Keratinocyte (primary cell): ENCODE data around the gene CSTF2T. TPM values are rescaled to one million over a fixed set of nuclear protein-coding genes. Genes with fewer than 3 reads are reported as not detected.

Experiments used
- DNase-seq: peaks from one replicate; pipeline ENCODE4 v3.0.0-alpha.2; 2011; ENCODE audit warnings: low read depth, missing footprints, low spot score
- FAIRE-seq: peaks from 2 replicates; lab custom pipeline; 2011; peaks lifted over from hg19 to GRCh38; lab: Jason Lieb, UNC
- H2AFZ ChIP-seq: 2 replicates; pipeline ENCODE4 v1.6.0; 2012; ENCODE audit warnings: low read length, control low read depth, inconsistent platforms; ENCODE audit not compliant: control insufficient read depth
- H3K27ac ChIP-seq: 2 replicates; pipeline ENCODE4 v1.5.1; 2011; ENCODE audit warnings: low read length; ENCODE audit not compliant: control insufficient read depth, insufficient read depth
- H3K27me3 ChIP-seq: 3 replicates; pipeline ENCODE4 v1.6.0; 2011; ENCODE audit warnings: low read length; ENCODE audit not compliant: control insufficient read depth, insufficient read depth; ENCODE audit errors: extremely low read depth
- H3K36me3 ChIP-seq, 2 experiments: 2 replicates in 1 of 2; 3 replicates in 1 of 2; pipeline ENCODE4 v1.5.1; 2011; ENCODE audit warnings: low read length in 2 of 2, mild to moderate bottlenecking in 1 of 2; ENCODE audit not compliant: control insufficient read depth in 2 of 2, insufficient read depth in 2 of 2; ENCODE audit errors: extremely low read depth in 1 of 2
- H3K4me1 ChIP-seq: 3 replicates; pipeline ENCODE4 v1.5.1; 2011; ENCODE audit warnings: low read length; ENCODE audit not compliant: control insufficient read depth, insufficient read depth; ENCODE audit errors: extremely low read depth
- H3K4me2 ChIP-seq: 3 replicates; pipeline ENCODE4 v1.6.0; 2011; ENCODE audit warnings: low read depth, low read length; ENCODE audit not compliant: control insufficient read depth, insufficient read depth; ENCODE audit errors: extremely low read depth
- H3K4me3 ChIP-seq, 3 experiments: fragments of 200-600 bp in 1 of 3; sonication (generic) in 1 of 3; 2 replicates in 2 of 3; 3 replicates in 1 of 3; pipeline ENCODE4 v1.5.1; 2011 to 2016; ENCODE audit warnings: low read length in 3 of 3, mild to moderate bottlenecking in 3 of 3, control low read depth in 2 of 3, inconsistent platforms in 1 of 3, low read depth in 1 of 3, mixed read lengths in 1 of 3, mixed run types in 1 of 3, moderate library complexity in 1 of 3; ENCODE audit not compliant: control insufficient read depth in 2 of 3, insufficient read depth in 2 of 3; ENCODE audit errors: extremely low read depth in 1 of 3
- H3K79me2 ChIP-seq: 2 replicates; pipeline ENCODE4 v1.6.0; 2012; ENCODE audit warnings: low read length; ENCODE audit not compliant: control insufficient read depth, insufficient read depth
- H3K9ac ChIP-seq: 3 replicates; pipeline ENCODE4 v1.6.0; 2011; ENCODE audit warnings: low read length; ENCODE audit not compliant: control insufficient read depth, insufficient read depth; ENCODE audit errors: extremely low read depth
- H3K9me1 ChIP-seq: 3 replicates; pipeline ENCODE4 v1.6.0; 2011; ENCODE audit warnings: low read length; ENCODE audit not compliant: control insufficient read depth, insufficient read depth; ENCODE audit errors: extremely low read depth
- H3K9me3 ChIP-seq: 2 replicates; pipeline ENCODE4 v1.5.1; 2012; ENCODE audit warnings: low read depth, low read length; ENCODE audit not compliant: control insufficient read depth
- H4K20me1 ChIP-seq: 3 replicates; pipeline ENCODE4 v1.6.0; 2011; ENCODE audit warnings: low read length; ENCODE audit not compliant: control insufficient read depth, insufficient read depth; ENCODE audit errors: extremely low read depth
- CTCF ChIP-seq, 3 experiments: IDR thresholded peaks in 1 of 3; conservative IDR thresholded peaks in 1 of 3; optimal IDR thresholded peaks in 1 of 3; 2 replicates in 2 of 3; 3 replicates in 1 of 3; pipeline versions ENCODE3 to v1.5.1; 2011; ENCODE audit warnings: low read length in 3 of 3, mild to moderate bottlenecking in 3 of 3, moderate library complexity in 2 of 3, control low read depth in 1 of 3, inconsistent platforms in 1 of 3; ENCODE audit not compliant: insufficient read depth in 2 of 3; ENCODE audit errors: extremely low read depth in 1 of 3
- EZH2 ChIP-seq: IDR thresholded peaks from one replicate; pipeline ENCODE4 v1.6.1; 2012; ENCODE audit warnings: inconsistent platforms, mild to moderate bottlenecking, low read length, moderate library complexity
- dilution Hi-C: fragments of 300-500 bp; cut with MboI; formaldehyde crosslinking; loops from one replicate; pipeline ENCODE4 v1.7.0; 2020; ENCODE audit warnings: low sequenced_read_pairs; ENCODE audit not compliant: extremely low pct_ligation_motif_present
- polyA plus RNA-seq, 5 experiments: library from polyadenylated mRNA; depleted of rRNA in 3 of 5; stranded (reverse) in 3 of 5; stranded (forward) in 1 of 5; unstranded in 1 of 5; fragments of >200 nt; gene quantifications; 1 replicate in 1 of 5; 2 replicates in 3 of 5; 3 replicates in 1 of 5; pipeline versions ENCODE4 v1.2.1 to v1.2.3, GENCODE V29; 2011 to 2012; ENCODE audit warnings: missing spikeins in 2 of 5, low read depth in 1 of 5, low replicate concordance in 1 of 5

Gene CSTF2T
- polyA plus RNA-seq, 1 donor (not counting 4 experiments of a cell fraction or from before 2014, with no cell fraction given) = 10.8 TPM

- Histone ChIP-seq H3K4me2 (no peak overlapping the region), H3K36me3 (no peaks in the 10 kb centered on the region), H3K27ac (no peak overlapping the region), H4K20me1 (no peaks in the 10 kb centered on the region), H3K9ac (no peak overlapping the region), H3K4me3 (no peak overlapping the region), H3K27me3 (no peaks in the 10 kb centered on the region), H2AFZ (no peak overlapping the region), H3K4me1 (no peaks in the 10 kb centered on the region), H3K9me3 (no peaks in the 10 kb centered on the region), H3K9me1 (no peaks in the 10 kb centered on the region), H3K79me2 (no peaks in the 10 kb centered on the region)
- no peak for TF ChIP-seq EZH2
- TF ChIP-seq CTCF (optimal IDR thresholded peaks at IDR 0.05 in 1 of 3, IDR thresholded peaks at IDR 0.05 in 1 of 3, conservative IDR thresholded peaks at IDR 0.05 in 1 of 3; ENCODE audit: extremely low read depth in 1 of 3, insufficient read depth in 2 of 3, low read length in 3 of 3) = no peak
- FAIRE-seq (no peak), DNase-seq (no peak)
- dilution Hi-C loops = no loop called here
These were observed 10.1 kb upstream of the CSTF2T start for GRCh38 chr10:51709324-51709972.

GRCh38 chr10:51708609-51709008 is 9.2 kb upstream of the CSTF2T start:
- no peaks in the 10 kb centered on the region for H3K9me3 ChIP-seq
- H3K27ac ChIP-seq = no peak overlapping the region
- no peak overlapping the region for H3K4me3 ChIP-seq
- DNase-seq (no peak), FAIRE-seq (no peak)
- H2AFZ ChIP-seq = no peak overlapping the region
- H3K36me3 ChIP-seq = no peaks in the 10 kb centered on the region
- no peak overlapping the region for H3K4me2 ChIP-seq
- no peaks in the 10 kb centered on the region for H3K9me1 ChIP-seq
- no peaks in the 10 kb centered on the region for H3K27me3 ChIP-seq
- no peaks in the 10 kb centered on the region for H4K20me1 ChIP-seq
- H3K79me2 ChIP-seq = no peaks in the 10 kb centered on the region
- dilution Hi-C loops = no loop called here
- no peak overlapping the region for H3K9ac ChIP-seq
- H3K4me1 ChIP-seq = no peaks in the 10 kb centered on the region
- no peak for TF ChIP-seq EZH2
- TF ChIP-seq CTCF (optimal IDR thresholded peaks at IDR 0.05 in 1 of 3, IDR thresholded peaks at IDR 0.05 in 1 of 3, conservative IDR thresholded peaks at IDR 0.05 in 1 of 3; ENCODE audit: extremely low read depth in 1 of 3, insufficient read depth in 2 of 3, low read length in 3 of 3) = no peak
